HG03025 (cell line): ENCODE data around the gene KCNQ2.

Source experiments
- ATAC-seq: cut with Tn5 transposase; IDR thresholded peaks from one replicate; pipeline ENCODE4 v1.9.1; 2021; ENCODE audit warnings: mild to moderate bottlenecking, moderate library complexity; ENCODE audit not compliant: unreplicated experiment, low FRiP score

Gene KCNQ2

GRCh38 chr20:63377951-63378381 is 94.5 kb downstream of the KCNQ2 start:
- ATAC-seq: no peak

GRCh38 chr20:63377256-63377941 is 95.1 kb downstream of the KCNQ2 start:
- no peak for ATAC-seq

- ATAC-seq: no peak
Measured at GRCh38 chr20:63376283-63377250, 95.9 kb downstream of the KCNQ2 start.

- no peak for ATAC-seq
Measured at GRCh38 chr20:63375438-63375837, 97.0 kb downstream of the KCNQ2 start.

GRCh38 chr20:63374504-63374903 is 98.0 kb downstream of the KCNQ2 start:
- no peak for ATAC-seq

GRCh38 chr20:63373996-63374395 is 98.5 kb downstream of the KCNQ2 start:
- no peak for ATAC-seq

- ATAC-seq: no peak
Measured at GRCh38 chr20:63372971-63373885, 99.2 kb downstream of the KCNQ2 start.

- no peak for ATAC-seq
Measured at GRCh38 chr20:63371291-63371865, 101.1 kb downstream of the KCNQ2 start.

GRCh38 chr20:63370618-63371187 is 101.8 kb downstream of the KCNQ2 start:
- no peak for ATAC-seq

- ATAC-seq: no peak
Measured at GRCh38 chr20:63369724-63370617, 102.5 kb downstream of the KCNQ2 start.

- ATAC-seq: no peak
Measured at GRCh38 chr20:63369024-63369530, 103.4 kb downstream of the KCNQ2 start.

- ATAC-seq: no peak
Measured at GRCh38 chr20:63368151-63368550, 104.3 kb downstream of the KCNQ2 start.

GRCh38 chr20:63367446-63368055 is 104.9 kb downstream of the KCNQ2 start:
- no peak for ATAC-seq

- no peak for ATAC-seq
Measured at GRCh38 chr20:63366390-63367365, 105.8 kb downstream of the KCNQ2 start.

- no peak for ATAC-seq
Measured at GRCh38 chr20:63365601-63366389, 106.7 kb downstream of the KCNQ2 start.
